Heart right ventricle (tissue), 16 donors: ENCODE measurements around the gene HTR7. TPM values are rescaled to one million over a fixed set of nuclear protein-coding genes. Genes with fewer than 3 reads are reported as not detected.
"Not testable (repeated sequence)": the region's sequence is repeated elsewhere in the genome, so short reads cannot be mapped to it uniquely, and the experiment has no call there.

ENCODE experiments used
- ATAC-seq, 8 donors: fragments of 200-7000 bp; cut with Tn5 transposase; one replicate each; pipeline ENCODE4 v1.9.1; 2020; ENCODE audit warnings: mild to moderate bottlenecking in 8 of 8, moderate library complexity in 8 of 8, moderate number of reproducible peaks in 1 of 8
- DNase-seq, 2 donors: peaks; one replicate each; pipeline ENCODE4 v3.0.0-alpha.2; 2020
- H3K27ac ChIP-seq, 10 donors: fragments of 200-600 bp; sonication (generic) in 2 of 10; one replicate each; pipeline versions ENCODE4 v1.5.0 to v1.8.0; 2020 to 2022; ENCODE audit warnings: mild to moderate bottlenecking in 3 of 10
- H3K27me3 ChIP-seq, 7 donors: fragments of 200-600 bp; one replicate each; pipeline ENCODE4 v1.8.0; 2021 to 2022; ENCODE audit warnings: mild to moderate bottlenecking in 2 of 7
- H3K36me3 ChIP-seq, 9 donors: fragments of 200-600 bp; sonication (generic) in 1 of 9; one replicate each; pipeline versions ENCODE4 v1.5.0 to v1.8.0; 2020 to 2022; ENCODE audit warnings: mild to moderate bottlenecking in 2 of 9
- H3K4me1 ChIP-seq, 9 donors: fragments of 200-600 bp; sonication (generic) in 1 of 9; one replicate each; pipeline versions ENCODE4 v1.5.0 to v1.8.0; 2020 to 2022; ENCODE audit warnings: mild to moderate bottlenecking in 4 of 9
- H3K4me3 ChIP-seq, 10 donors: fragments of 200-600 bp; sonication (generic) in 2 of 10; one replicate each; pipeline versions ENCODE4 v1.5.0 to v1.8.0; 2020 to 2022; ENCODE audit warnings: mild to moderate bottlenecking in 7 of 10, moderate library complexity in 2 of 10
- H3K9me3 ChIP-seq, 11 donors: fragments of 200-600 bp in 10 of 11; sonication (generic) in 2 of 11; one replicate each; pipeline versions ENCODE4 v1.5.0 to v1.8.0; 2013 to 2022; ENCODE audit warnings: mild to moderate bottlenecking in 2 of 11, control low read depth in 1 of 11, moderate library complexity in 1 of 11
- CTCF ChIP-seq, 9 donors: fragments of 200-600 bp; sonication (generic) in 2 of 9; IDR thresholded peaks; one replicate each; pipeline versions ENCODE4 v1.5.0 to v1.8.0; 2021 to 2022; ENCODE audit warnings: antibody characterized with exemption in 9 of 9, mild to moderate bottlenecking in 5 of 9, moderate library complexity in 1 of 9
- WGBS, 2 donors: extraction: QIAGEN DNeasy Blood & Tissue Kit; methylation state at CpG; one replicate each; pipeline ENCODE4 v1.1.7; 2013; ENCODE audit warnings: inconsistent platforms in 1 of 2; 5-methylcytosine and 5-hydroxymethylcytosine counted together
- intact Hi-C, 10 donors: fragments of 100-400 bp; cut with DNase I; formaldehyde crosslinking; loops; one replicate each; pipeline versions ENCODE4 v1.11.1 to v1.14.2; 2022
- polyA plus RNA-seq, 2 donors: library from polyadenylated mRNA; stranded (reverse); fragments of 200-250 nt; gene quantifications; one replicate each; pipeline ENCODE4 v1.2.3, GENCODE V29; 2013
- total RNA-seq, 10 donors: library from RNA; stranded (reverse); fragmentation: NEBNext Ultra II Directional in 3 of 10; extraction: Animal tissue kit (Norgen Biotek cat#: 25700) in 3 of 10; gene quantifications; one replicate each; pipeline versions ENCODE4 v1.2.1 to v1.2.4, GENCODE V29; 2021 to 2023
- donor health status: Arrhythmogenic right ventricular cardiomyopathy.
- donor health status: ischemic (EF 13 %, LVEDD 7.1; RV severe dilation, severe dysfunction).
- donor health status: healthy with polysubstance abuse.
- donor health status: DM: no; HTN: yes; CAD: no.
- donor health status: DM: no; HTN: no; CAD: no.
- donor health status: ischemic (EF 25% LVEDD 6.9; RV normal size, moderate dysfunction).
- donor health status: ischemic (EF 25% LVEDD 5.7; RV mildly dilated, moderate dysfunction).
- donor health status: healthy.
- donor health status: DM: yes; HTN: yes; CAD: no.
- donor health status: Ischemic cardiomyopathy.
- donor health status: ischemic (EF 35%, LVEDD 5.7; RV mildly dilated, moderate dysfunction).
- donor health status: nonischemic (EF 11% LVEDD 7.7; RV severe dilation, severe dysfunction).
- donor health status: DM: yes; HTN: yes; CAD: no.
- donor health status: PGD.
- donor health status: ischemic (EF 29% LVEDD 5.4; RV normal size, mild dysfunction).
- donor health status: nonischemic (EF 23%, LVEDD 6.1; RV moderate dilation, normal function).

HTR7 gene
- total and polyA plus RNA-seq, 12 donors = 0.09 to 0.28 (median 0.15) TPM; not detected in 3

- Histone ChIP-seq H3K4me3 (no peak overlapping the region), H3K27me3 (peaks cover 0 to 6% (median 0%) of the 10 kb centered on the region in 7 donors), H3K9me3 (peaks cover 0 to 19% (median 0%) of the 10 kb centered on the region in 11 donors), H3K4me1 (no peaks in the 10 kb centered on the region), H3K36me3 (no peaks in the 10 kb centered on the region), H3K27ac (no peak overlapping the region)
- no peak for ATAC-seq
- TF ChIP-seq CTCF (IDR thresholded peaks at IDR 0.05) = no peak
- DNase-seq = no peak
- WGBS, 2 donors = 53 to 54% methylated on average over 1 of the region's 1 CpG
- intact Hi-C loops = no loop called here
Observed at GRCh38 chr10:90818736-90819135, 39.1 kb downstream of the HTR7 start.

- DNase-seq = no peak
- ATAC-seq = no peak
- no peaks in the 10 kb centered on the region for H3K4me1 ChIP-seq
- H3K36me3 ChIP-seq = no peaks in the 10 kb centered on the region
- H3K4me3 ChIP-seq = no peak overlapping the region
- peaks cover 0 to 4% (median 0%) of the 10 kb centered on the region in 7 donors for H3K27me3 ChIP-seq
- 77 to 91% methylated on average over 2 of the region's 2 CpGs for WGBS, 2 donors
- no peak for TF ChIP-seq CTCF (IDR thresholded peaks at IDR 0.05)
- no peak overlapping the region for H3K27ac ChIP-seq
- peaks cover 0 to 12% (median 0%) of the 10 kb centered on the region in 11 donors for H3K9me3 ChIP-seq
- intact Hi-C loops = no loop called here
Observed at GRCh38 chr10:90817128-90817889, 40.5 kb downstream of the HTR7 start.

GRCh38 chr10:90816466-90816865 lies 41.4 kb downstream of the HTR7 start:
- no peak for TF ChIP-seq CTCF (IDR thresholded peaks at IDR 0.05)
- no peaks in the 10 kb centered on the region for H3K4me1 ChIP-seq

GRCh38 chr10:90813594-90814365 lies 44.1 kb downstream of the HTR7 start:
- no peak overlapping the region for H3K4me3 ChIP-seq
- H3K27ac ChIP-seq = no peak overlapping the region
- DNase-seq (no peak), ATAC-seq (no peak)
- H3K27me3 ChIP-seq = no peaks in the 10 kb centered on the region
- intact Hi-C loops = no loop called here
- no peak for TF ChIP-seq CTCF (IDR thresholded peaks at IDR 0.05)
- H3K36me3 ChIP-seq = no peaks in the 10 kb centered on the region
- 89 to 92% methylated on average over 7 of the region's 7 CpGs for WGBS, 2 donors
- no peaks in the 10 kb centered on the region for H3K4me1 ChIP-seq
- H3K9me3 ChIP-seq = no peaks in the 10 kb centered on the region

More at GRCh38 chr10:90816466-90816865, 41.4 kb downstream of the HTR7 start:
- WGBS, 2 donors = 80 to 86% methylated on average over 5 of the region's 5 CpGs
- Histone ChIP-seq H3K36me3 (no peaks in the 10 kb centered on the region), H3K4me3 (no peak overlapping the region), H3K27ac (no peak overlapping the region), H3K9me3 (peaks cover 0 to 3% (median 0%) of the 10 kb centered on the region in 11 donors), H3K27me3 (no peaks in the 10 kb centered on the region)
- intact Hi-C loops = no loop called here
- ATAC-seq (no peak), DNase-seq (no peak)

- H3K4me3 ChIP-seq, DNase-seq, H3K27ac ChIP-seq, H3K27me3 ChIP-seq, intact Hi-C loops, H3K4me1 ChIP-seq, H3K36me3 ChIP-seq, ATAC-seq: not testable (repeated sequence)
- H3K9me3 ChIP-seq = peaks cover 0 to 11% (median 0%) of the 10 kb centered on the region in 11 donors
- 82 to 88% methylated on average over 4 of the region's 4 CpGs for WGBS, 2 donors
Observed at GRCh38 chr10:90807106-90807505, 50.7 kb downstream of the HTR7 start.
